SK-N-SH (cell line): ENCODE results near the gene ANO9. TPM values are rescaled to one million over a fixed set of nuclear protein-coding genes. Genes with fewer than 3 reads are reported as not detected.

Experiments used
- CTCF ChIA-PET: fragments of 300-600, 350-600 bp; formaldehyde crosslinking; extraction: SDS; loops from one replicate; lab custom pipeline; 2021; lab: Yijun Ruan, JAX
- POLR2A ChIA-PET: fragments of 350-600 bp; sonication (Branson Sonifier 250); formaldehyde crosslinking; extraction: SDS; loops from one replicate; lab custom pipeline; 2020; ENCODE audit warnings: antibody characterized with exemption, inconsistent platforms; lab: Yijun Ruan, JAX
- DNase-seq: peaks from one replicate; pipeline ENCODE4 v3.0.0; 2012
- H2AFZ ChIP-seq: fragments of 200-600 bp; sonication (generic); 2 replicates; pipeline ENCODE4 v1.8.1; 2016; ENCODE audit warnings: antibody characterized with exemption, mild to moderate bottlenecking, low read depth
- H3F3A ChIP-seq: fragments of 200-600 bp; sonication (generic); replicated peaks from 2 replicates; pipeline ENCODE3; 2016; ENCODE audit warnings: antibody characterized with exemption, mild to moderate bottlenecking; ENCODE audit not compliant: insufficient read depth
- H3K27ac ChIP-seq, 2 experiments: fragments of 200-500 bp in 1 of 2; fragments of 200-600 bp in 1 of 2; sonication (Bioruptor generic) in 1 of 2; sonication (generic), shearing (Covaris generic) in 1 of 2; 2 replicates each; pipeline versions ENCODE4 v1.5.1 to v1.6.1; 2014 to 2016; ENCODE audit warnings: low read depth in 2 of 2, inconsistent platforms in 1 of 2, low read length in 1 of 2, mild to moderate bottlenecking in 1 of 2, mixed read lengths in 1 of 2
- H3K27me3 ChIP-seq: fragments of 200-600 bp; sonication (generic), shearing (Covaris generic); 2 replicates; pipeline ENCODE4 v1.6.1; 2016; ENCODE audit warnings: mixed run types; ENCODE audit not compliant: insufficient read depth
- H3K36me3 ChIP-seq, 2 experiments: fragments of 200-500 bp in 1 of 2; fragments of 200-600 bp in 1 of 2; sonication (Bioruptor generic) in 1 of 2; sonication (generic) in 1 of 2; replicated peaks in 1 of 2; 2 replicates each; pipeline versions ENCODE3 to v1.5.1; 2014 to 2016; ENCODE audit warnings: low read length in 1 of 2, mild to moderate bottlenecking in 1 of 2; ENCODE audit not compliant: insufficient read depth in 2 of 2, control insufficient read depth in 1 of 2
- H3K4me1 ChIP-seq, 2 experiments: fragments of 200-500 bp in 1 of 2; fragments of 200-600 bp in 1 of 2; sonication (Bioruptor generic) in 1 of 2; sonication (generic), shearing (Covaris generic) in 1 of 2; 2 replicates each; pipeline versions ENCODE4 v1.5.1 to v1.6.1; 2014 to 2016; ENCODE audit warnings: low read depth in 1 of 2, low read length in 1 of 2, mixed run types in 1 of 2; ENCODE audit not compliant: insufficient read depth in 2 of 2, control insufficient read depth in 1 of 2
- H3K4me2 ChIP-seq: fragments of 200-600 bp; sonication (generic), shearing (Covaris generic); 2 replicates; pipeline ENCODE4 v1.6.1; 2017; ENCODE audit warnings: mixed run types
- H3K4me3 ChIP-seq, 2 experiments: fragments of 200-500 bp in 1 of 2; fragments of 200-600 bp in 1 of 2; sonication (Bioruptor generic) in 1 of 2; sonication (generic), shearing (Covaris generic) in 1 of 2; 2 replicates each; pipeline versions ENCODE4 v1.5.1 to v1.8.1; 2014 to 2016; ENCODE audit warnings: low read depth in 2 of 2, inconsistent platforms in 1 of 2, low read length in 1 of 2, mild to moderate bottlenecking in 1 of 2, mixed read lengths in 1 of 2, moderate library complexity in 1 of 2
- H3K79me2 ChIP-seq: fragments of 200-600 bp; sonication (generic); 2 replicates; pipeline ENCODE4 v1.8.1; 2017; ENCODE audit warnings: mild to moderate bottlenecking; ENCODE audit not compliant: insufficient read depth
- H3K9ac ChIP-seq: fragments of 200-600 bp; sonication (generic); 2 replicates; pipeline ENCODE4 v1.6.1; 2017; ENCODE audit warnings: mixed run types
- H3K9me2 ChIP-seq: fragments of 200-600 bp; sonication (generic); 2 replicates; pipeline ENCODE4 v1.6.1; 2017; ENCODE audit warnings: mixed run types
- H3K9me3 ChIP-seq: fragments of 200-600 bp; sonication (generic); 2 replicates; pipeline ENCODE4 v1.6.1; 2017; ENCODE audit warnings: mixed run types, mild to moderate bottlenecking, moderate library complexity
- H4K20me1 ChIP-seq: fragments of 200-600 bp; sonication (generic); 2 replicates; pipeline ENCODE4 v1.6.1; 2017; ENCODE audit warnings: mild to moderate bottlenecking, mixed run types; ENCODE audit not compliant: insufficient read depth
- CHD2 ChIP-seq: fragments of 150-350 bp; IDR thresholded peaks from 2 replicates; pipeline ENCODE4 v1.6.1; 2018; ENCODE audit warnings: low read length; ENCODE audit not compliant: partially characterized antibody
- CTCF ChIP-seq: fragments of 200-600 bp; sonication (generic); IDR thresholded peaks from 2 replicates; pipeline ENCODE4 v1.6.1; 2017; ENCODE audit warnings: antibody characterized with exemption, mild to moderate bottlenecking, moderate library complexity
- GABPA ChIP-seq: IDR thresholded peaks from 2 replicates; pipeline ENCODE4 v1.4.0; 2012; ENCODE audit warnings: low read depth, mild to moderate bottlenecking
- IRF3 ChIP-seq: fragments of 150-350 bp; IDR thresholded peaks from 2 replicates; pipeline ENCODE4 v1.6.1; 2016; ENCODE audit warnings: mild to moderate bottlenecking, low read depth, low read length
- JUND ChIP-seq: IDR thresholded peaks from 2 replicates; pipeline ENCODE4 v1.4.0; 2012
- PBX3 ChIP-seq: IDR thresholded peaks from 2 replicates; pipeline ENCODE4; 2012
- POLR2AphosphoS5 ChIP-seq: IDR thresholded peaks from 2 replicates; pipeline ENCODE4 v1.6.1; 2012; ENCODE audit warnings: low read depth, low read length
- SMC3 ChIP-seq: IDR thresholded peaks from 2 replicates; pipeline ENCODE4 v1.6.1; 2012; ENCODE audit warnings: low read depth, low read length, improper control_type of control experiment
- TEAD4 ChIP-seq: IDR thresholded peaks from 2 replicates; pipeline ENCODE4 v1.4.0; 2012; ENCODE audit warnings: mild to moderate bottlenecking, borderline replicate concordance; ENCODE audit not compliant: insufficient read depth
- USF2 ChIP-seq: fragments of 150-350 bp; IDR thresholded peaks from 2 replicates; pipeline ENCODE4 v1.6.1; 2017; ENCODE audit warnings: antibody characterized with exemption, low read length, low read depth, borderline replicate concordance
- WGBS: methylation state at CpG from one replicate; pipeline ENCODE4 v1.1.6; 2017; ENCODE audit warnings: low lambda C conversion rate; 5-methylcytosine and 5-hydroxymethylcytosine counted together
- polyA plus RNA-seq, 3 experiments: library from polyadenylated mRNA; depleted of rRNA; stranded (reverse); fragments of >200 nt; gene quantifications; 2 replicates each; pipeline ENCODE4 v1.2.3, GENCODE V29; 2012

The ANO9 gene
- polyA plus RNA-seq, 1 of the 3 experiments (the other 2 are of a cell fraction), result 0.12 TPM

GRCh38 chr11:372809-373715 lies 68.7 kb downstream of the ANO9 start:
- Histone ChIP-seq H3K9ac (no peak overlapping the region), H3K9me2 (no peaks in the 10 kb centered on the region), H3K27me3 (no peaks in the 10 kb centered on the region), H3K9me3 (no peaks in the 10 kb centered on the region), H4K20me1 (no peaks in the 10 kb centered on the region), H3K36me3 (peaks cover 0 to 13% of the 10 kb centered on the region in 2 experiments), H3K4me2 (no peak overlapping the region), H3K4me3 (no peak overlapping the region), H3K27ac (no peak overlapping the region), H3K79me2 (no peaks in the 10 kb centered on the region), H2AFZ (no peak overlapping the region), H3F3A (peaks cover 6% of the 10 kb centered on the region), H3K4me1 (peaks cover 0 to 22% of the 10 kb centered on the region in 2 experiments; a peak in 1 of 4 replicates)
- WGBS, result 96% methylated on average over 21 of the region's 41 CpGs
- no peak for TF ChIP-seq PBX3
- TF ChIP-seq TEAD4, result no peak
- no peak for TF ChIP-seq POLR2AphosphoS5
- CTCF ChIA-PET, result no interaction called here
- POLR2A ChIA-PET, result no interaction called here
- DNase-seq, result no peak

GRCh38 chr11:371716-372590 lies 69.9 kb downstream of the ANO9 start:
- Histone ChIP-seq H3K9ac (no peak overlapping the region), H4K20me1 (no peaks in the 10 kb centered on the region), H3K27ac (no peak overlapping the region), H3K79me2 (no peaks in the 10 kb centered on the region), H2AFZ (no peak overlapping the region), H3K4me1 (peaks cover 0 to 23% of the 10 kb centered on the region in 2 experiments; a peak in 1 of 4 replicates), H3K9me2 (no peaks in the 10 kb centered on the region), H3K4me3 (no peak overlapping the region), H3K36me3 (peaks cover 0 to 12% of the 10 kb centered on the region in 2 experiments), H3K4me2 (no peak overlapping the region), H3F3A (peaks cover 6% of the 10 kb centered on the region), H3K27me3 (no peaks in the 10 kb centered on the region), H3K9me3 (no peaks in the 10 kb centered on the region)
- CTCF ChIA-PET, result interaction anchor here (0.9 to 2.0 kb wide), 4 partner anchors 25 to 121 kb away, joined by 3 to 8 read pairs (median 6); no protein-coding TSS in a partner anchor
- 95% methylated on average over 13 of the region's 19 CpGs for WGBS
- POLR2A ChIA-PET, result interaction anchor here (1.5 kb wide), 1 partner anchor 25 kb away, joined by 3 read pairs; no protein-coding TSS in a partner anchor
- TF ChIP-seq IRF3 (no peak), CTCF (no peak), TEAD4 (no peak), SMC3 (no peak), CHD2 (no peak), JUND (no peak), USF2 (no peak), GABPA (no peak)
- no peak for DNase-seq
